Muscle of arm (tissue), 12 donors: ENCODE data around the gene QSOX2. TPM values are rescaled to one million over a fixed set of nuclear protein-coding genes. Genes with fewer than 3 reads are reported as not detected.

ENCODE experiments used
- DNase-seq: peaks from one replicate; pipeline ENCODE4 v3.0.0-alpha.2; 2013
- polyA plus RNA-seq, 12 donors: library from polyadenylated mRNA; unstranded; fragments of 120-200 nt; gene quantifications; one replicate each; pipeline ENCODE4 v1.2.1, GENCODE V29; 2013; ENCODE audit not compliant: insufficient read length in 12 of 12

Gene QSOX2
- polyA plus RNA-seq, 12 donors, result 6.1 to 13.7 (median 8.9) TPM; not detected in 1

GRCh38 chr9:136177224-136177623, 68.4 kb downstream of the QSOX2 start:
- no peak for DNase-seq

DNA sequence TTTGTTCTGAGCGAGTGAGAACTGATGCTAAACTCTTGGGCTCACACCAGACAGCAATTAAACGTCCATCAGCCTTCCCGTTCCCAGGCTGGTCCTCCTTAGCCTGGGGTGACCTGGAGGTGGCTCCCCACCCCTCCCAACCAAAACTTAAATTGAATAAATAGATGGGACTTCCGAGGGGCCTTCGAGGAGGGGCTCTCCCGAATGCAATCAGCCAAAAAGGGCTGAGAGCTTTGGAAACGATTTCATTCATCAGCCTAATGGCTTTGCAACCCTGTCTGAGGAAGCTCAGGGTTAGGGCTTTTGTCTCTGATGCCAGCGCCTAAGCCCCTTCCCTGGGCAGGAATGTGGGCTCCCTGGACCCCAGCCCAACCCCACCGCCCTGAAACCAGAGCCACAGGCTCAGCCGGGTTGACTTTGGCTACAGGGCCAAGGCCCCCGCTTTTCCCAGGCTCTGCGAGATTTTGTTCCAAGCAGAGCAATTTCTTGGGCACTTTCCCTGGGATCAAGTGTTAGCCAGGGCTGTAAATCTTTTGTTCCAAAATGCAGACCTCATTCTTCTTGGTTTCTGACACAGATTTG, 69.9 kb downstream of the QSOX2 start:
- DNase-seq, result peak; percentile 25

DNA sequence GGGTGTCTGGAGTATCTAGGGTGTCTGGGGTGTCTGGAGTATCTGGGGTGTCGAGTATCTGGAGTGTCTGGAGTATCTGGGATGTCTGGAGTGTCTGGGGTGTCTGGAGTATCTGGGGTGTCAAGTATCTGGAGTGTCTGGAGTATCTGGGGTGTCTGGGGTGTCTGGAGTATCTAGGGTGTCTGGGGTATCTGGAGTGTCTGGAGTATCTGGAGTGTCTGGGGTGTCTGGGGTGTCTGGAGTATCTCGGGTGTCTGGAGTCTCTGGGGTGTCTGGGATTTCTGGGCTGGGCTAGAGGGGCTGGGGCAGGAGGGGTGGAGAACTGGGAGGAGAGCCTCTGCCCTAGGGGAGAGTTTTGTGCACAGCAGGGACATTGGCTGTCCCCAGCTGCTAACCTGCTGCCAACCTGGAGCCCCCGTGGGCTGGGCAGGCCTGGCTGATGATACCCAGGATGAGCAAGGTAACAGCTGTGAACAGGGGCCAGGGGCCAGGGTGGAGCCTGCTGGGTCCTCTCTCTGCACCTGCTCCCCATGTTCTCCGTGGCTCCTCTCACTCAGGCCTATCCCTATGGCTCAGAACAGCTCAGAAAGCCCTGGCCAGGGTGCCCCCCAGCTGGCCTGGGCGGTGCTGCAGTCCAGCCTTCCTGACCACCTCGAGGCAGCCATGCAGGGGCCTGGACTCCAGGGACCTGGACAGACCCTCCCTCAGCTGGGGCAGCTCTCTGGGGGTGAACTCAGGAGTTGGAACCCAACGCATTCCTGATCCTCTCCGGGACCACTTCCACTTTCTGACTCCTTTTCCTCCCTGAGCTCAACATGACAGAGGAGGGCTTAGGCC, 70.6 kb downstream of the QSOX2 start:
- no peak for DNase-seq

- DNase-seq, result no peak
These were observed 71.8 kb downstream of the QSOX2 start for GRCh38 chr9:136173648-136174290.

DNA sequence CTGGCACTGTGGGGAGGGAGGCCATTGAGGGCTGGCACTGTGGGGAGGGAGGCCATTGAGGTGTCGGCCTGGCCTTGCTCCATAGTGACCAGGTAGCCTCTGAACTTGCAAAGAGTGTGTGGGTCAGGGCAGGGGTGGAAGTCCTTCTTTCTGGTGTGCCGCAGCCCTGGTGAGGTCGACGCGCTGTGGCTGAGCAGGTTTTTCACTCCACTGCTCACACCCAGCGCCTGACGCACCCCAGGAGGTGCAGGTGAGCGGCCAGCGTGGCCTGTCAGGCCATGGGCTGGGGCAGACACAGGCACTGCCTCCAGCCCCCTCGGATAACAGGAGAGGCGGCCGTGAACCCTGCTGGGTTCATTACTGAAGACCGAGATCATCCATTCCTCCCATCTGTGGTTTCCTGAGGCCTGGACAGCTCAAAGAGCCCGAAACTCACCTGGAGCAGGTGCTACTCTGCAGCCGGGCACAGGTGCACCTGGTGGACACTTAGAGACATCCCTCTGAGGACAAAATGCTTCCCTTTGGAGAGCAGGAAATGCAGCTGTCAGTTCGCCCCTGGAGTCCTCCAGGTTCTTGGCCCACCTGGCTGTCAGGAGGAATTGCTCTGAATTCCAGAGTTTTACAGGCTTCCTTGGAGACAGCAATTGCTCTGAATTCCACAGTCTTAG, 73.1 kb downstream of the QSOX2 start:
- no peak for DNase-seq

GRCh38 chr9:136171801-136172411, 73.7 kb downstream of the QSOX2 start:
- DNase-seq, result no peak

- no peak for DNase-seq
These were observed 74.4 kb downstream of the QSOX2 start for GRCh38 chr9:136171009-136171800.

- no peak for DNase-seq
These were observed 75.4 kb downstream of the QSOX2 start for GRCh38 chr9:136170006-136170901.

DNA sequence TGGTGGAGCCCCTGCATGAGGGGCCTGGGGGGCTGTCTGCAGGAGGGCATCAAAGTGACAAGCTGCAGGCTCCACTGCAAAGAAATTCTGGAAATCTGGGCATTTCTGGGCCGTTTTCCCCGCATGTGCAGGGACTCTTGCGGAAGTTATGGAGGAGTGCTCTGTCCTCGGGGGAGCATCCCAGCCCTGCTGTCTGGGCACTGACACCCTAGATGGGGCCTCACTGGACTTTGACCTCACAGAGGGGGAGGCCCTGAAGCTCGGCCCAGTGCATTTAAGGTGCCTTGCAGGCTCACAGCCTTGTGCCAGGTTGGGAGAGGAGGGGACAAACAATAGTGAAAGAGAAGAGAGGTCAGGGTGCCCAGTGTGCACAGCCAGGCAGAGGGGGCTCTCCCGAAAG, 76.1 kb downstream of the QSOX2 start:
- DNase-seq, result no peak

DNA sequence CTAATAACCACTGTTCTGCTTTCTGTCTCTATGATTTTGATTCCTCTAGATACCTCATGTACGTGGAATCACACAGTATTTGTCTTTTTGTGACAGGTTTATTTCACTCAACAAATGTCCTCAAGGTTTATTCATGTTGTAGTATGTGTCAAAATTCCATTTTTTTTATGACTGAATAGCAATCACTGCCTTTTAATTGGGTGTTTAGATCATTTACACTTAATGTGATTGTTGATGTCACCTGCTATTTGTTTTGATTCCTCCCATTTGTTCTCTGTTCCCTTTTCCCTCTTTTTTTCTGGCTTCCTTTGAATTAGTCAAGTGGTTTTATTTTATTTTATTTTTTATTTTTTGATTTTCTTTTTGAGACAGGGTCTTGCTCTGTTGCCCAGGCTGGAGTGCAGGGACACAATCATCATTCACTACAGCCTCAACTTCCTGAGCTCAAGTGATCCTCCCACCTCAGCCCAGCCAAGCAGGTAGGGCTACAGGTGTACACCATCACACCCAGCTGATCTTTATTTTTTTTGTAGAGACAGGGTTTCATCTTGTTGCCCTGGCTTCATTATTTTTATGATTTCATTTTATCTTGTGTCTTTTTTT, 82.3 kb downstream of the QSOX2 start:
- DNase-seq, result no peak

DNA sequence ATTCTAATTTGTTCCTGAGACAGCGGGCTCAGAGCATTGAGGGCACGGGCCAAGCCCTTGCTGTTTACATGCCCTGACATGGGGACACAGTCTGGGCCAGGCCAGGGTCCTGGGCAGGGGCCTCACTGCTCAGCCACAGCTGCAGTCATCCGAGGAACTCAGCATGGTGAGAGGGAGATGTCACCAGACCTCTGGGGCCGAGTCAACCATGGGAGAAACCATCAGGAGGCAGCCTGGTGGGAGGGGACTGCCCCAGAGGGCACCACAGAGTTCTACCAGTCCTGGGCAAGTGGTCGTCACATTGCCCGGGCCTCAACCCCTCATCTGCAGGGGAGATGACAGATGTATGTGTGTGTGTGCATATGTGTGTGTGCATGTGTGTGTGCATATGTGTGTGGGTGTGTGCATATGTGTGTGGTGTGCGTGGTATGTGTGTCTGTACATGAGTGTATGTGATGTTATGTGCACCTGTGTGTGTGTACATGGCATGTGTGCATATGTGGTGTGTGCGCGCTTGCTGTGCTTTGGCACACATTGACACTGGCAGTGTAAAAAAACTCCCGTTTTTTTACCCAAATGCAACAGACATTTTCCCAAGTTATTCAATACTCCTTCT, 84.5 kb downstream of the QSOX2 start:
- no peak for DNase-seq

DNA sequence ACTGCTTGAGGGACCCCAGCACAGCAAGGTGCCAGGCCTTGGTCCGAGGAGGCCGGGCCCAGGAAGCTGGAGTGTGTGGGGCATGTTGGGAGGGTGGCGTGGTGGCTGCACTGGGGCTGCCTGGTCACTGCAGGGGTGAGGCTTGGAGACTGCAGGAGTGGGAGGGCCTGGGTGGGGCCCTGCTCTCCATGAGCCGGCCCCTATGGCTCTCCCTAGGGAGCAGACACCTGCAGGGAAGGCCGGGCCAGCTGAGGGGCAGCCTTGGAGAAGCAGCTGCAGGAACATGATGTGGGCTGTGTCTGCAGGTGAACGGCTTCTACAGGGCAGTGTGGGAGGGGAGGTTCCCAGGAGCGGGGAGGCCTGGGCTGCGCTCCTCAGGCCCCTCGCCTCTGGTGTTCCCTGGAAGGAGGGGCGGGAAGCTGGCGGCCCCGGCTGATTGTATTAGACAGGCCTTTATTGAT, 85.2 kb downstream of the QSOX2 start:
- DNase-seq, result no peak

- no peak for DNase-seq
These were observed 85.8 kb downstream of the QSOX2 start for GRCh38 chr9:136159851-136160250.

DNA sequence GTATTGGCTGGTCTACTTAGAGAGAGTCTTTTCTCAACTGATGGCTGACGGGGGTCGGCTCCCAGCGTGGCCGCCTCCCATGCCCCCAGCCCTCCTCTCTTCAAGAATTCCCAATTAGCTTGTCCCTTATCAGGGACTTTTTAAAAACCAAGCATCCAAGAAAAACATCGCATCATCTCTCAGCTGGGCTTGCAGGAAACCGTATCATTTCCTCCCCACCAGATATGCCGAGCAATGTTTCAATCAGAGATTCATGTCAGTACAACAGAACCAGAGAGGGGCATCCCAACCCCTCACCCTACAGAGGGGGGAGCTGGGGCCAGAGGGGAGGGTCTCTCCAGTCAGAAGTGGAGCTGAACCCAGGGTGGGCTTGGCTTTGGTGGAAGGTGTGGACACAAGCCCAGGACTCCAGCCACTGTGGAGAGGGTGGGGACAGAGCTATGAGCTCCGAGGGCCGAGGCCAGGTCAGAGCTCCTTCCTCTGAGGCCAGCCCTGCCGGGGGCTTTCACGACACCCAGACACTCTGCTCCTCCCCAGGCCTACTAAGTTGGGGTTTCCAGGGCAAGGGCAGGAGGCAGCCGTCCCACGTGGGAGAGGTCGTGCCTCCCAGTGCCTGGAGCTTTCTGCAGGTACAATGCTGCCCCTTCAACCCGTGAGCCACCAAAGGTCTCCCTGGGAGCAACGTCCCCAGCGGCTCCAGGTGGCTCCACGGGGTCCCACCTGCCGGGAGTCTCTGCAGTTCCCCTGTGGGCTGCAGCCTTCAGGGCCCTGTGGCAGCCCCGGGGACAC, 87.9 kb downstream of the QSOX2 start:
- no peak for DNase-seq
